Left colon (tissue), 2 donors: ENCODE data around the gene SHISA5. TPM values are rescaled to one million over a fixed set of nuclear protein-coding genes. Genes with fewer than 3 reads are reported as not detected.
"Not testable (repeated sequence)": the region's sequence is repeated elsewhere in the genome, so short reads cannot be mapped to it uniquely, and the experiment has no call there.

ENCODE experiments used
- ATAC-seq: fragments of 200-7000 bp; cut with Tn5 transposase; one replicate; pipeline ENCODE4 v1.9.1; 2020; ENCODE audit warnings: mild to moderate bottlenecking, moderate library complexity
- DNase-seq, 2 donors: peaks; one replicate each; pipeline ENCODE4 v3.0.0-alpha.2; 2020
- intact Hi-C, 2 donors: fragments of 100-400 bp; cut with DNase I in 1 of 2; cut with micrococcal nuclease in 1 of 2; formaldehyde crosslinking; loops; one replicate each; pipeline versions ENCODE4 v1.11.2 to v1.14.0; 2022; cut with DNase I, micrococcal nuclease
- total RNA-seq, 2 donors: library from RNA; stranded (reverse); fragmentation: NEBNext Ultra II Directional; extraction: Animal tissue kit (Norgen Biotek cat#: 25700); gene quantifications; one replicate each; pipeline ENCODE4 v1.2.1, GENCODE V29; 2021
- donor health status: DM: no; HTN: no; CAD: no.
- donor health status: DM: yes; HTN: yes; CAD: no.

The SHISA5 gene
- total RNA-seq, 2 donors from 2014 or later = 103 to 116 TPM

- intact Hi-C loops = no loop called here
- ATAC-seq = no peak
- DNase-seq = no peak
These were observed 11.3 kb downstream of the SHISA5 start for GRCh38 chr3:48492461-48493202.

- ATAC-seq (no peak), DNase-seq (no peak)
- intact Hi-C loops = no loop called here
These were observed 17.0 kb downstream of the SHISA5 start for GRCh38 chr3:48486952-48487351.

GRCh38 chr3:48482822-48483221, 21.2 kb downstream of the SHISA5 start:
- intact Hi-C loops, ATAC-seq, DNase-seq: not testable (repeated sequence)

GRCh38 chr3:48480891-48481290, 23.1 kb downstream of the SHISA5 start:
- ATAC-seq, DNase-seq, intact Hi-C loops: not testable (repeated sequence)

- DNase-seq (peak in 1 of 2 donors; percentile 50), ATAC-seq (peak; percentile 18)
- intact Hi-C loops = no loop called here
These were observed 25.1 kb downstream of the SHISA5 start for GRCh38 chr3:48478626-48479555.

GRCh38 chr3:48477959-48478520, 25.9 kb downstream of the SHISA5 start:
- ATAC-seq = no peak
- no peak for DNase-seq
- intact Hi-C loops = no loop called here

- ATAC-seq (no peak), DNase-seq (no peak)
- intact Hi-C loops = no loop called here
These were observed 27.4 kb downstream of the SHISA5 start for GRCh38 chr3:48476426-48477053.

GRCh38 chr3:48475188-48475587, 28.8 kb downstream of the SHISA5 start:
- no peak for ATAC-seq

GRCh38 chr3:48474619-48475018, 29.4 kb downstream of the SHISA5 start:
- ATAC-seq (no peak), DNase-seq (no peak)
- intact Hi-C loops = no loop called here

More at GRCh38 chr3:48475188-48475587, 28.8 kb downstream of the SHISA5 start:
- intact Hi-C loops = no loop called here
- no peak for DNase-seq

- intact Hi-C loops, DNase-seq, ATAC-seq: not testable (repeated sequence)
These were observed 29.9 kb downstream of the SHISA5 start for GRCh38 chr3:48474031-48474430.

GRCh38 chr3:48473617-48473952, 30.4 kb downstream of the SHISA5 start:
- no peak for ATAC-seq
- intact Hi-C loops = no loop called here
- DNase-seq = no peak

- peak; percentile 96 to 97 for DNase-seq
- peak; percentile 93 for ATAC-seq
- intact Hi-C loops = no loop called here
These were observed 30.9 kb downstream of the SHISA5 start for GRCh38 chr3:48472923-48473616.

GRCh38 chr3:48472673-48472922, 31.4 kb downstream of the SHISA5 start:
- intact Hi-C loops = no loop called here
- ATAC-seq = peak; percentile 55
- peak in 1 of 2 donors; percentile 51 for DNase-seq

- ATAC-seq (no peak), DNase-seq (no peak)
- intact Hi-C loops = no loop called here
These were observed 33.7 kb downstream of the SHISA5 start for GRCh38 chr3:48470286-48470685.

GRCh38 chr3:48469046-48469915, 34.7 kb downstream of the SHISA5 start:
- ATAC-seq = no peak

GRCh38 chr3:48468329-48468731, 35.6 kb downstream of the SHISA5 start:
- peak; percentile 51 to 59 for DNase-seq
- intact Hi-C loops = no loop called here
- no peak for ATAC-seq

More at GRCh38 chr3:48469046-48469915, 34.7 kb downstream of the SHISA5 start:
- intact Hi-C loops = no loop called here
- no peak for DNase-seq

- no peak for DNase-seq
- ATAC-seq = no peak
- intact Hi-C loops = no loop called here
These were observed 36.3 kb downstream of the SHISA5 start for GRCh38 chr3:48467473-48468267.
